ENCODE results near the gene PRR19.
A peak's percentile ranks its signal among the peaks of the same experiment; 100 is the strongest.

Gene PRR19

GRCh38 chr19:42274065-42274682, 27.8 kb upstream of the PRR19 start:
- Mint-ChIP-seq H3K4me3 (no peak overlapping the region), H3K4me1 (peaks cover 24% of the 10 kb centered on the region), H3K27me3 (ENCODE audit: low read depth, poor library complexity) (no peaks in the 10 kb centered on the region), H3K9me3 (no peaks in the 10 kb centered on the region), H3K27ac (no peak overlapping the region), H3K36me3 (ENCODE audit: low read depth) (peaks cover 14% of the 10 kb centered on the region)
- no peak for TF ChIP-seq CTCF (IDR thresholded peaks at IDR 0.05)
- DNase-seq = no peak

GRCh38 chr19:42275103-42275502, 26.8 kb upstream of the PRR19 start:
- Mint-ChIP-seq H3K4me1 (peaks cover 31% of the 10 kb centered on the region), H3K27ac (peak overlapping the region; percentile 79), H3K4me3 (no peak overlapping the region), H3K36me3 (ENCODE audit: low read depth) (peaks cover 14% of the 10 kb centered on the region), H3K27me3 (ENCODE audit: low read depth, poor library complexity) (no peaks in the 10 kb centered on the region), H3K9me3 (no peaks in the 10 kb centered on the region)
- DNase-seq = no peak
- TF ChIP-seq CTCF (IDR thresholded peaks at IDR 0.05) = no peak

GRCh38 chr19:42275517-42275916, 26.4 kb upstream of the PRR19 start:
- H3K27ac Mint-ChIP-seq = no peak overlapping the region
- peaks cover 14% of the 10 kb centered on the region for H3K36me3 Mint-ChIP-seq (ENCODE audit: low read depth)
- no peak for DNase-seq
- no peaks in the 10 kb centered on the region for H3K9me3 Mint-ChIP-seq
- H3K4me1 Mint-ChIP-seq = peaks cover 31% of the 10 kb centered on the region
- no peaks in the 10 kb centered on the region for H3K27me3 Mint-ChIP-seq (ENCODE audit: low read depth, poor library complexity)
- TF ChIP-seq CTCF (IDR thresholded peaks at IDR 0.05) = no peak
- no peak overlapping the region for H3K4me3 Mint-ChIP-seq

- Mint-ChIP-seq H3K36me3 (ENCODE audit: low read depth) (peaks cover 14% of the 10 kb centered on the region), H3K27me3 (ENCODE audit: low read depth, poor library complexity) (no peaks in the 10 kb centered on the region), H3K9me3 (no peaks in the 10 kb centered on the region), H3K4me1 (peaks cover 31% of the 10 kb centered on the region), H3K4me3 (no peak overlapping the region), H3K27ac (no peak overlapping the region)
- DNase-seq = no peak
- no peak for TF ChIP-seq CTCF (IDR thresholded peaks at IDR 0.05)
Observed at GRCh38 chr19:42276284-42276683, 25.6 kb upstream of the PRR19 start.

- H3K4me1 Mint-ChIP-seq = peaks cover 31% of the 10 kb centered on the region
- H3K27me3 Mint-ChIP-seq (ENCODE audit: low read depth, poor library complexity) = no peaks in the 10 kb centered on the region
- no peak overlapping the region for H3K4me3 Mint-ChIP-seq
- H3K27ac Mint-ChIP-seq = no peak overlapping the region
- no peaks in the 10 kb centered on the region for H3K9me3 Mint-ChIP-seq
- peaks cover 14% of the 10 kb centered on the region for H3K36me3 Mint-ChIP-seq (ENCODE audit: low read depth)
- no peak for DNase-seq
- TF ChIP-seq CTCF (IDR thresholded peaks at IDR 0.05) = no peak
Observed at GRCh38 chr19:42276821-42277220, 25.1 kb upstream of the PRR19 start.

GRCh38 chr19:42277821-42278451, 24.0 kb upstream of the PRR19 start:
- no peak for TF ChIP-seq CTCF (IDR thresholded peaks at IDR 0.05)
- Mint-ChIP-seq H3K36me3 (ENCODE audit: low read depth) (peaks cover 14% of the 10 kb centered on the region), H3K27me3 (ENCODE audit: low read depth, poor library complexity) (no peaks in the 10 kb centered on the region), H3K9me3 (no peaks in the 10 kb centered on the region), H3K4me3 (no peak overlapping the region), H3K4me1 (peaks cover 31% of the 10 kb centered on the region), H3K27ac (peak overlapping the region; percentile 83)
- no peak for DNase-seq
